Loucy (cell line): Measurements from ENCODE around the gene CYSLTR2.

Experiments
- CTCF ChIP-seq: fragments of 200-600 bp; sonication (generic); conservative IDR thresholded peaks from 2 replicates; pipeline ENCODE4 v1.5.1; 2014; ENCODE audit warnings: mild to moderate bottlenecking, antibody characterized with exemption, low read length
- EZH2phosphoT487 ChIP-seq: fragments of 200-600 bp; IDR thresholded peaks from 2 replicates; pipeline ENCODE4 v1.6.1; 2018; ENCODE audit warnings: antibody characterized with exemption, mild to moderate bottlenecking, moderate library complexity, borderline replicate concordance

- TF ChIP-seq CTCF (peak; percentile 32), EZH2phosphoT487 (no peak)
Measured at GRCh38 chr13:48647625-48648024, 6.1 kb upstream of the CYSLTR2 start.
